ENCODE measurements around the gene SYNPO2. TPM values are rescaled to one million over a fixed set of nuclear protein-coding genes. Genes with fewer than 3 reads are reported as not detected.

The SYNPO2 gene
- total RNA-seq, 1 donor from 2014 or later = 0.26 TPM

- FAIRE-seq (no peak), DNase-seq (ENCODE audit: low read depth) (no peak)
- Histone ChIP-seq H3K27me3 (ENCODE audit: control insufficient read depth, insufficient read depth, low read length) (no peaks in the 10 kb centered on the region), H3K36me3 (ENCODE audit: control insufficient read depth, insufficient read depth, low read length) (no peaks in the 10 kb centered on the region), H3K4me3 (ENCODE audit: low read depth, low read length) (no peak overlapping the region)
- TF ChIP-seq, protein P1, sequence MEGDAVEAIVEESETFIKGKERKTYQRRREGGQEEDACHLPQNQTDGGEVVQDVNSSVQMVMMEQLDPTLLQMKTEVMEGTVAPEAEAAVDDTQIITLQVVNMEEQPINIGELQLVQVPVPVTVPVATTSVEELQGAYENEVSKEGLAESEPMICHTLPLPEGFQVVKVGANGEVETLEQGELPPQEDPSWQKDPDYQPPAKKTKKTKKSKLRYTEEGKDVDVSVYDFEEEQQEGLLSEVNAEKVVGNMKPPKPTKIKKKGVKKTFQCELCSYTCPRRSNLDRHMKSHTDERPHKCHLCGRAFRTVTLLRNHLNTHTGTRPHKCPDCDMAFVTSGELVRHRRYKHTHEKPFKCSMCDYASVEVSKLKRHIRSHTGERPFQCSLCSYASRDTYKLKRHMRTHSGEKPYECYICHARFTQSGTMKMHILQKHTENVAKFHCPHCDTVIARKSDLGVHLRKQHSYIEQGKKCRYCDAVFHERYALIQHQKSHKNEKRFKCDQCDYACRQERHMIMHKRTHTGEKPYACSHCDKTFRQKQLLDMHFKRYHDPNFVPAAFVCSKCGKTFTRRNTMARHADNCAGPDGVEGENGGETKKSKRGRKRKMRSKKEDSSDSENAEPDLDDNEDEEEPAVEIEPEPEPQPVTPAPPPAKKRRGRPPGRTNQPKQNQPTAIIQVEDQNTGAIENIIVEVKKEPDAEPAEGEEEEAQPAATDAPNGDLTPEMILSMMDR (IDR thresholded peaks at IDR 0.05; ENCODE audit: insufficient read depth, low read length, severe bottlenecking) = no peak
Observed at GRCh38 chr4:119030536-119030890, 141.9 kb downstream of the SYNPO2 start.

GRCh38 chr4:119031218-119031617 is 142.6 kb downstream of the SYNPO2 start:
- no peaks in the 10 kb centered on the region for H3K36me3 ChIP-seq (ENCODE audit: control insufficient read depth, insufficient read depth, low read length)
- no peaks in the 10 kb centered on the region for H3K27me3 ChIP-seq (ENCODE audit: control insufficient read depth, insufficient read depth, low read length)
- no peak overlapping the region for H3K4me3 ChIP-seq (ENCODE audit: low read depth, low read length)
- DNase-seq (ENCODE audit: low read depth) (no peak), FAIRE-seq (no peak)
- TF ChIP-seq, protein P1 (IDR thresholded peaks at IDR 0.05; ENCODE audit: insufficient read depth, low read length, severe bottlenecking) = no peak

GRCh38 chr4:119032921-119033685 is 144.4 kb downstream of the SYNPO2 start:
- H3K36me3 ChIP-seq (ENCODE audit: control insufficient read depth, insufficient read depth, low read length) = no peaks in the 10 kb centered on the region
- no peak for FAIRE-seq
- TF ChIP-seq, protein P1 (IDR thresholded peaks at IDR 0.05; ENCODE audit: insufficient read depth, low read length, severe bottlenecking) = no peak
- no peak for DNase-seq (ENCODE audit: low read depth)
- no peaks in the 10 kb centered on the region for H3K27me3 ChIP-seq (ENCODE audit: control insufficient read depth, insufficient read depth, low read length)
- H3K4me3 ChIP-seq (ENCODE audit: low read depth, low read length) = no peak overlapping the region

GRCh38 chr4:119034276-119035008 is 145.8 kb downstream of the SYNPO2 start:
- H3K4me3 ChIP-seq (ENCODE audit: low read depth, low read length) = no peak overlapping the region
- no peak for DNase-seq (ENCODE audit: low read depth)

GRCh38 chr4:119035951-119036737 is 147.5 kb downstream of the SYNPO2 start:
- FAIRE-seq (no peak), DNase-seq (ENCODE audit: low read depth) (no peak)
- no peaks in the 10 kb centered on the region for H3K27me3 ChIP-seq (ENCODE audit: control insufficient read depth, insufficient read depth, low read length)
- TF ChIP-seq, protein P1 (IDR thresholded peaks at IDR 0.05; ENCODE audit: insufficient read depth, low read length, severe bottlenecking) = no peak
- no peaks in the 10 kb centered on the region for H3K36me3 ChIP-seq (ENCODE audit: control insufficient read depth, insufficient read depth, low read length)
- no peak overlapping the region for H3K4me3 ChIP-seq (ENCODE audit: low read depth, low read length)

More at GRCh38 chr4:119034276-119035008, 145.8 kb downstream of the SYNPO2 start:
- TF ChIP-seq, protein P1 (IDR thresholded peaks at IDR 0.05; ENCODE audit: insufficient read depth, low read length, severe bottlenecking) = no peak
- no peak for FAIRE-seq
- Histone ChIP-seq H3K36me3 (ENCODE audit: control insufficient read depth, insufficient read depth, low read length) (no peaks in the 10 kb centered on the region), H3K27me3 (ENCODE audit: control insufficient read depth, insufficient read depth, low read length) (no peaks in the 10 kb centered on the region)
